Hepatocyte (in vitro differentiated cells): ENCODE results near the gene ZC3H10. TPM values are rescaled to one million over a fixed set of nuclear protein-coding genes. Genes with fewer than 3 reads are reported as not detected.

ENCODE experiments used
- DNase-seq: peaks from one replicate; pipeline ENCODE4 v3.0.0-alpha.2; 2016; ENCODE audit warnings: low spot score
- H2AFZ ChIP-seq: fragments of 200-600 bp; sonication (generic); 2 replicates; pipeline ENCODE4 v1.6.0; 2016; ENCODE audit warnings: antibody characterized with exemption, mild to moderate bottlenecking
- H3K27ac ChIP-seq: fragments of 200-600 bp; sonication (generic); 2 replicates; pipeline ENCODE4 v1.5.1; 2016; ENCODE audit warnings: mild to moderate bottlenecking
- H3K27me3 ChIP-seq: fragments of 200-600 bp; sonication (generic); 2 replicates; pipeline ENCODE4 v1.6.1; 2016
- H3K36me3 ChIP-seq: fragments of 200-600 bp; sonication (generic); replicated peaks from 2 replicates; pipeline ENCODE4 v1.5.1; 2016; ENCODE audit warnings: low read depth; ENCODE audit not compliant: insufficient read depth
- H3K4me1 ChIP-seq: fragments of 200-600 bp; sonication (generic); 2 replicates; pipeline ENCODE4 v1.5.1; 2016; ENCODE audit warnings: mild to moderate bottlenecking, moderate library complexity; ENCODE audit not compliant: insufficient read depth
- H3K4me2 ChIP-seq: fragments of 200-600 bp; sonication (generic); 2 replicates; pipeline ENCODE4 v1.6.0; 2016
- H3K4me3 ChIP-seq: fragments of 200-600 bp; sonication (generic); 2 replicates; pipeline ENCODE4 v1.5.1; 2016; ENCODE audit warnings: mild to moderate bottlenecking
- H3K79me2 ChIP-seq: fragments of 200-600 bp; sonication (generic); 2 replicates; pipeline ENCODE4 v1.6.0; 2017; ENCODE audit warnings: mild to moderate bottlenecking
- H3K9me2 ChIP-seq: fragments of 200-600 bp; sonication (generic); replicated peaks from 2 replicates; pipeline ENCODE4 v1.6.0; 2017; ENCODE audit warnings: mild to moderate bottlenecking; ENCODE audit not compliant: insufficient read depth
- H3K9me3 ChIP-seq: fragments of 200-600 bp; sonication (generic); 2 replicates; pipeline ENCODE4 v1.5.1; 2016; ENCODE audit warnings: low read depth, mild to moderate bottlenecking
- H4K20me1 ChIP-seq: fragments of 200-600 bp; sonication (generic); 2 replicates; pipeline ENCODE4 v1.6.0; 2016; ENCODE audit warnings: mild to moderate bottlenecking; ENCODE audit not compliant: insufficient read depth, poor library complexity, severe bottlenecking
- CTCF ChIP-seq: fragments of 200-600 bp; sonication (generic); IDR thresholded peaks from 2 replicates; pipeline ENCODE4 v1.5.1; 2016; ENCODE audit warnings: antibody characterized with exemption, mild to moderate bottlenecking; ENCODE audit not compliant: poor library complexity
- EZH2 ChIP-seq: fragments of 200-600 bp; sonication (generic); IDR thresholded peaks from 2 replicates; pipeline ENCODE4 v1.6.1; 2016; ENCODE audit warnings: antibody characterized with exemption, mild to moderate bottlenecking, borderline replicate concordance
- EZH2phosphoT487 ChIP-seq: fragments of 200-600 bp; sonication (generic); IDR thresholded peaks from one replicate; pipeline ENCODE4 v1.6.1; 2018; ENCODE audit warnings: antibody characterized with exemption, mild to moderate bottlenecking, low read depth, moderate library complexity; ENCODE audit not compliant: unreplicated experiment, severe bottlenecking
- WGBS: methylation state at CpG from one replicate; pipeline ENCODE4 v1.1.6; 2016; ENCODE audit warnings: low lambda C conversion rate; ENCODE audit errors: missing lambda C conversion rate; 5-methylcytosine and 5-hydroxymethylcytosine counted together
- polyA plus RNA-seq: library from polyadenylated mRNA; unstranded; fragments of >200 nt; fragmentation: Nextera tagmentation; extraction: Ambion mirVana; gene quantifications from 2 replicates; pipeline ENCODE4 v1.2.1, GENCODE V29; 2016
- total RNA-seq: library from RNA; depleted of rRNA; stranded (reverse); fragments of >200 nt; gene quantifications from 2 replicates; pipeline ENCODE4 v1.2.3, GENCODE V29; 2014

Gene ZC3H10
- total and polyA plus RNA-seq, 2 experiments from 2014 or later: 5.7 to 9.0 TPM

- Histone ChIP-seq H3K4me2 (peak overlapping the region; percentile 86), H3K27me3 (no peaks in the 10 kb centered on the region), H3K36me3 (no peaks in the 10 kb centered on the region), H2AFZ (no peak overlapping the region), H3K27ac (peak overlapping the region; percentile 95), H3K9me2 (no peaks in the 10 kb centered on the region), H3K9me3 (no peaks in the 10 kb centered on the region), H3K4me3 (no peak overlapping the region), H4K20me1 (no peaks in the 10 kb centered on the region), H3K4me1 (peaks cover 7% of the 10 kb centered on the region), H3K79me2 (peaks cover 38% of the 10 kb centered on the region)
- TF ChIP-seq CTCF: no peak
- no peak for TF ChIP-seq EZH2phosphoT487
- no peak for TF ChIP-seq EZH2
- WGBS: 57% methylated on average over 1 of the region's 3 CpGs
- peak; percentile 25 for DNase-seq
Measured at GRCh38 chr12:56082967-56083366, 35.1 kb upstream of the ZC3H10 start.

GRCh38 chr12:56084958-56085543 lies 33.0 kb upstream of the ZC3H10 start:
- Histone ChIP-seq H3K9me3 (no peaks in the 10 kb centered on the region), H2AFZ (no peak overlapping the region), H3K79me2 (peaks cover 38% of the 10 kb centered on the region), H3K9me2 (no peaks in the 10 kb centered on the region), H3K27ac (no peak overlapping the region), H3K27me3 (no peaks in the 10 kb centered on the region), H3K4me1 (peaks cover 7% of the 10 kb centered on the region), H4K20me1 (no peaks in the 10 kb centered on the region), H3K36me3 (no peaks in the 10 kb centered on the region), H3K4me2 (no peak overlapping the region), H3K4me3 (no peak overlapping the region)
- TF ChIP-seq EZH2phosphoT487 (no peak), EZH2 (no peak), CTCF (peak; percentile 7)
- peak; percentile 34 for DNase-seq
- WGBS: 90% methylated on average over 15 of the region's 15 CpGs

DNA sequence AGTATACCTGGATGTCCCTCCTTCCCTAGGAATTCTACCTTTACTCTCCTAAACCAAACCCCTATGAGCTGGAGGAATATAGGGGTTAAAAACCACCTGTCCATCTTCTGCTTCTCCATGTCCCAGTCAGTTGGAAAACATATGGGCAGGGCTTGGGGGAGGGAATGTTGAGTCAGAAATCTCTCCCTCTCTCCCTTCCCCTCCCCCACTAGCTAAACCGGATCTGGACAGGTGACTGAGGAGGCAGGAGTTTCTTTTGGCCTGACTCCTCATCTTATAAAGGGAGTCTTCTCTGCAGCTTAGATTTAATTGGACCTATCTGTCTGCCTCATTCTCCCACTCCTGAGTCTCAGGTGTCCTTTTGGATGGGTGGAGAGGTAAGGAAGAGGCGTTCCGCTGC lies 32.0 kb upstream of the ZC3H10 start:
- H3K9me2 ChIP-seq: no peaks in the 10 kb centered on the region
- H2AFZ ChIP-seq: no peak overlapping the region
- H3K27me3 ChIP-seq: no peaks in the 10 kb centered on the region
- peaks cover 36% of the 10 kb centered on the region for H3K79me2 ChIP-seq
- WGBS: 87% methylated on average over 3 of the region's 3 CpGs
- no peaks in the 10 kb centered on the region for H3K9me3 ChIP-seq
- H3K4me3 ChIP-seq: no peak overlapping the region
- peak; percentile 58 for DNase-seq
- peaks cover 7% of the 10 kb centered on the region for H3K4me1 ChIP-seq
- H4K20me1 ChIP-seq: no peaks in the 10 kb centered on the region
- H3K4me2 ChIP-seq: no peak overlapping the region
- TF ChIP-seq EZH2 (no peak), EZH2phosphoT487 (no peak), CTCF (no peak)
- no peaks in the 10 kb centered on the region for H3K36me3 ChIP-seq
- no peak overlapping the region for H3K27ac ChIP-seq

DNA sequence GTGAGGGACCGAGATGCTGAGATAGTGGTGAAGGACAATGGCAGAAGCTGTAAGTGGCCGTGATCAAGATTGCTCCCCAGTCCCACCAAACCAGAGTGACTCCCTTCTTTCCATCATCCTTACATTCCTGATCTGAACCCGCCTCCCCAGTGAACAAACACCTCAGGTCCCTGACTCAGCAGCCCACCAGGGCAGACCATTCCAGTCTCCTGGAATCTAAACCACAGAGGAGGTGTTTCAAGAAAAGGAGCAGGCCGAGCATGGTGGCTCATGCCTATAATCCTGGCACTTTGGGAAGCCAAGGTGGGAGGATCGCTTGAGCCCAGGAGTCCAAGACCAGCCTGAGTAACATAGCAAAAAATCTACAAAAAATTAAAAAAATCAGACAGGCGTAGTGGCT lies 31.5 kb upstream of the ZC3H10 start:
- H4K20me1 ChIP-seq: no peaks in the 10 kb centered on the region
- H3K27ac ChIP-seq: no peak overlapping the region
- H3K36me3 ChIP-seq: no peaks in the 10 kb centered on the region
- H3K9me2 ChIP-seq: no peaks in the 10 kb centered on the region
- DNase-seq: no peak
- no peak overlapping the region for H3K4me3 ChIP-seq
- no peaks in the 10 kb centered on the region for H3K9me3 ChIP-seq
- WGBS: 86% methylated on average over 6 of the region's 6 CpGs
- H3K79me2 ChIP-seq: peaks cover 33% of the 10 kb centered on the region
- no peak overlapping the region for H3K4me2 ChIP-seq
- H3K4me1 ChIP-seq: peaks cover 7% of the 10 kb centered on the region
- no peaks in the 10 kb centered on the region for H3K27me3 ChIP-seq
- no peak overlapping the region for H2AFZ ChIP-seq
- TF ChIP-seq EZH2 (no peak), EZH2phosphoT487 (no peak), CTCF (no peak)
